NCI-H69 (cell line): ENCODE data around the gene CLTC.
A peak's percentile ranks its signal among the peaks of the same experiment; 100 is the strongest.

Source experiments
- DNase-seq: peaks from one replicate; lab custom pipeline; 2025; lab: John Stamatoyannopoulos, UW

CLTC gene

GRCh38 chr17:59680314-59680713 lies 60.6 kb downstream of the CLTC start:
- DNase-seq, result no peak

DNA sequence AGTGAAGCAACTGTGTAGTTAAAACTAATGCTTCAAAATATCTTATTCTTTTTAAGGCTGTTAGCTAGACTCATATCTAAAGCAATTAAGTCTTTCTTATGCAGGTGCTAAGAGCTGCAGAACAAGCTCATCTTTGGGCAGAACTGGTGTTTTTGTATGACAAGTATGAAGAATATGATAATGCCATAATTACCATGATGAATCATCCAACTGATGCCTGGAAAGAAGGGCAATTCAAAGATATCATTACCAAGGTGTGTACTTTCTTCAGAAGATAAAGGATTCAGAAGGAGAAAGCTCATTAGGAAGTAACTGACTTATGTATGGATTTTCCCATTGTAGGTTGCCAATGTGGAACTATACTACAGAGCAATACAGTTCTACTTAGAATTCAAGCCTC lies 63.6 kb downstream of the CLTC start:
- peak; percentile 40 for DNase-seq

GRCh38 chr17:59684967-59685366 lies 65.3 kb downstream of the CLTC start:
- no peak for DNase-seq

DNA sequence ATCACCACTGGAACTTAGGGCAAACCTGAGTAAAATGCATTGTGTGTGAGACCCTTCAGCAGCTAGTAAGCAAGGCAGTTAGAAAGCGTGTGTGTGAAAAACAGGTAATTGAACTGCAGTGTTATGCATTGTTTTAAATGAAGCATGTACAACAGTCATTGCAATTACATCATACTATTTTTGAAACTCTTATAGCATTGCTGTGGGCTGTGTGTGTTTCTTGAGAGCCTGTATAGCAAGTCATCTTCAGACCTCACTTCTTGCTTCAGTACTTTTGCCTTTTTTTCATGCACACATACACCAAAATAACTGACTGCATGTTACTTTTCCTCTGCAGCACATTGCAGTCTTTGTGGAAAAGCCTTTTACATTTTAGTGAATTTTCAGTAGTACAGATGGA lies 68.3 kb downstream of the CLTC start:
- DNase-seq, result no peak

DNA sequence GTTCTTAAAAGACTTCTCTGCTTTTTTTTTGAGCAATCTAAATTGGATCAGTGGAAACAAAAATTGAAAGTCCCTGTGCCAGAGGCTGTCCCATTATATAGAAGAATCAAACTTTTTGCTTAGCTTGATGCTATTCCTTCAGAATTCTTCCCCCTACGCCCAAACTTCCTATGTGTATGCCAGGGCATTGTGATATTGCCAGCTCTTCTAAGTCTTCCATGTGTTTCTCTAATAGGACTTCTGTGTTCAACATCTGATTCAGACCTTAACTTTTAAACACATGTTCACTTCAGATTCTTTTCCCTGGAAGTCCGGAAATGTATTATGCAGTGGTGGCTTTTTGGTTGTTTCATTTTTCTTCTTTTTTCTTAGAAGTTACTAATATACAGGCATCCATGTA lies 68.8 kb downstream of the CLTC start:
- DNase-seq, result no peak

GRCh38 chr17:59693582-59693981 lies 73.9 kb downstream of the CLTC start:
- no peak for DNase-seq

DNA sequence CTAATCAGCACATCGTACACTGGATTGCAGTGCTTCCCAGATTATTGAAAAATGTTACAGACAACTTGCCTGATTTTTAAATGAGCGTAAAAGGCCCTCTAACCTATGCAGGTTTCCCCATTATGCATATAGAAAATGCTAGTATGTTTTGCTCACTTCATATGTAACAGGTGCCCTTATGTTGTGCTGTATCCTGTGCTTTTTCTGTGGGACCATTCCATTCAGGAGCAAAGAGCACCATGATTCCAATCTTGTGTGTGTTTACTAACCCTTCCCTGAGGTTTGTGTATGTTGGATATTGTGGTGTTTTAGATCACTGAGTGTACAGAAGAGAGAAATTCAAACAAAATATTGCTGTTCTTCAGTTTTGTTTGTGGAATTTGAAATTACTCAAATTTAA lies 74.6 kb downstream of the CLTC start:
- no peak for DNase-seq

DNA sequence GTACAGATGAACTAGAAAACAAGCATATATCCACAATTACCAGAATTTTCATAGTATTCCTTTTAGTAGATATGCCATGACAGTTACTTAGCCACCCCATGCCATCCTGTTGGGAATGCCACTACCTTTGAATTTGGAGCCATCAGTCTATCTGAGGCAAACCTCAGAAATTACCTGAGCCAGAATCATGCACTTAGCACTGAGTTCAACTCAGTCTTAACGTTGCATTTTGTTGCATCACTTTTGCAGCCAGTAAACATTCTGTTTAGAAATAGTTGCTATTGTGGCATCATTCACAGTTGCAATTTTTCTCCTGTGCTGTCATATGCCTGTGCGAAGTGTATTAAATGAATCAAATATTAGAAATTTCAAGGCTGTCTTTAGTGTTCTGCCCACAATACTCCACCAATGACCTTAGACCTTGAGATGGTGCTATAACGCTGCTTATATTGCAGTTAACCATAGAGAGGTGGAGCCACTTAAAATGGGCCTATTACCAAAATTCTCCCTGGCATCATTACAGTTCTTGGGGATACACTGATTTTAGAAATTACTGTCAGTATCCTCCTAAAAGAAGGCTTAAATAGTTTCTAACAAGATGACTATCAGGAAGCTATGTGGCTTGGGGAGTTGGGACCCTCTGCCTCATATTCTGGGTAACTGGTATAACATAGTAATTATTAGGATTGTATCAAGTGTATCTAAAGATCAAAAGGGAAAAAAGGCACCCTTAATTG lies 76.4 kb downstream of the CLTC start:
- peak; percentile 24 for DNase-seq

GRCh38 chr17:59696682-59697277 lies 77.1 kb downstream of the CLTC start:
- peak; percentile 35 for DNase-seq

- DNase-seq, result no peak
These were observed 78.4 kb downstream of the CLTC start for GRCh38 chr17:59698143-59698542.

- DNase-seq, result no peak
These were observed 79.5 kb downstream of the CLTC start for GRCh38 chr17:59699218-59699617.

DNA sequence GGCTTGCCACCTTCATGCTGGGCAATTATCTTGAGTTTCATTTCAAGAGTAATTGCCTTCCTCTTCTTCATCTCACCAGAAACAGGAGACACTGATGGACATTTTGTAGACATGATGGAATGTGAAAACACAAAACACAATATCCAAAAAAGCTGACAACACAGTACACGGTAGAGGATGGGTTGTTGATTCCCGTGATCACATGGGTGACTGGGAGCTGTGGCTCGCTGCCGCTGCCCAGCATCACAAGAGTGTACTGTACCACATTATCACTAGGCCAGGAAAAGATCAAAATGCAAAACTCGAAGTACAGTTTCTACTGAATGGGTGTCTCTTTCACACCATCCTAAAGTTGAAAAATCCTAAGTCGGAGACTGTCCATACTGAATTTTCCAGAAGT lies 80.1 kb downstream of the CLTC start:
- no peak for DNase-seq

DNA sequence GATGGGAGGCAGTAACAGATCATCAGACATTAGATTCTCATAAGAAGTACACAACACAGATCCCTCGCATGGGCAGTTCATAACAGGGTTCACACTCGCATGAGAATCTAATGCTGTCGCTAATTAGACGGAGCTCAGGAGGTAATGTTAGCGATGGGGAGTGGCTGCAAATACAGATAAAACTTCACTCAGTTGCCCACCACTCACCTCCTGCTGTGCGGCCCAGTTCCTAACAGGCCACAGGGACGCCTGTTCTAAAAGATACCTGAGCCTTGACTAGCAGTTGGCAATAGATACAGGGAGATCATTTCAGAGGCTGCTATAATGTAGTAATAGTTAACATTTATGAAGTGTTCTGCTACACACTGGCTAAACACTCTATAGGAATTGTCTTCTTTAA lies 82.6 kb downstream of the CLTC start:
- no peak for DNase-seq

GRCh38 chr17:59707149-59707970 lies 87.7 kb downstream of the CLTC start, which contains the start of the genes PTRH2 and VMP1:
TSS of gene PTRH2 (minus strand) at chr17:59707430. CDS start at chr17:59697978, 9,452 bp downstream.
TSS of gene VMP1 (plus strand) at chr17:59707654. CDS start at chr17:59731447, 23,793 bp downstream.
- peak; percentile 100 for DNase-seq

DNA sequence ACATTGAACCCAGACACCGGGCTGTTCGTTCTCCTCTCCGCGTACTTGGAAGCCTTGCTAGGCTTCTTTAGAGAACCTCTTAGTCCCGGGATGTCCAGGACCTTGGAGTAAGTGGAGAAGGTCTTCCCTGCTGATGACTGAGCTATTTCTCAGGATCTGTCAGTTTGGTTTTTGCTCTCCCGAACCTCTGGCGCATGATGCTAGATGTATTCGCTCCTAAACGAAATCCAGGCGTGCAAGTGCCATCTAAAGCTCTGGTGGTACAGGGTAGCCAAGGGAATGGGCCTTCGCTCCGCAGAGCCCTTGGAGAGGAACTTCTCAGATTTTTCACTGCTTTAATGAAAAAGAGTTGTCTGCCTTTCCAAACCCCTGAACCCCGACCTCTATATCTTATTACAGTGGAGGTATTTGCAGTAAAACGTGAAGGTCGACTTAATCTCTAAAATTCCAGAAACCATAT lies 88.3 kb downstream of the CLTC start:
- peak; percentile 58 for DNase-seq

- DNase-seq, result no peak
These were observed 92.2 kb downstream of the CLTC start for GRCh38 chr17:59711936-59712335.

DNA sequence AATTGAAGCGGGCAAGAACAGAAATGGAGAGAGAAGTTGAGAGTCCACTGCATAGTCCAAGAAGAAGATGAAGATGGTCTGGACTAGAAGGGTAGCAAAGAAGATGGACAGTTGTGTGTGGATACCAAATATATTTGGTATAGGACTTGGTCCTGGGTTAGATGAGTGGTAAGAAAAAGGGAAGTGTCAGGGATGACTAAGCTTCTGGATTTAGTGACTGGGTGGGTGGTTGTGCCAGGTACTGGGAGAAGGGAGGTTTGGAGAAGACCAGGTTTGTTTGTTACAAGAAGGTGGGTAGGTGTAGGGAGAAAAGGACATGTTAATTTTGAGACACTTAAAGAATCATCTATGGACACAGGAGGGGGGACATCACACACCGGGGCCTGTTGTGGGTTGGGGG lies 93.2 kb downstream of the CLTC start:
- DNase-seq, result no peak

GRCh38 chr17:59714255-59714654 lies 94.6 kb downstream of the CLTC start:
- no peak for DNase-seq

GRCh38 chr17:59716427-59716826 lies 96.7 kb downstream of the CLTC start:
- no peak for DNase-seq

GRCh38 chr17:59719526-59719925 lies 99.8 kb downstream of the CLTC start:
- DNase-seq, result no peak

GRCh38 chr17:59722623-59723022 lies 102.9 kb downstream of the CLTC start:
- DNase-seq, result no peak

DNA sequence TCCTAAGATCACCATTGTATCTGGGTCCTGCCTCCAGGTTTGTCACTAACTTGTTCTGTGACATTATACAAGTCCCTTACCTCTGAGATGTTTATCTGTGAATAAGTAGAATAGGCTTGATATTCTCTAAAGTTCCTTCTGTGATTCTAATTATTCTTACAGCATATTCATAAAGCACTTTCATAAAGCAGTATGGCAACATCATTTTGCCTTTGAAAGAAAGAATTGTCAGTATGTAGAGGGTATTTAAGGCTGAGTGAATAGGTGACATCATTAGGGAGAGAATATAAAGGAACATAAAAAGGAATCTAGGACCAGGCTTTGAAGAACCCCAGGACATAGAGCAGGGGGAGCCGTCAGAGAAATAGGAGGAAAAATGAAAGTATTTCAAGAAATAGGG lies 103.3 kb downstream of the CLTC start:
- no peak for DNase-seq

DNA sequence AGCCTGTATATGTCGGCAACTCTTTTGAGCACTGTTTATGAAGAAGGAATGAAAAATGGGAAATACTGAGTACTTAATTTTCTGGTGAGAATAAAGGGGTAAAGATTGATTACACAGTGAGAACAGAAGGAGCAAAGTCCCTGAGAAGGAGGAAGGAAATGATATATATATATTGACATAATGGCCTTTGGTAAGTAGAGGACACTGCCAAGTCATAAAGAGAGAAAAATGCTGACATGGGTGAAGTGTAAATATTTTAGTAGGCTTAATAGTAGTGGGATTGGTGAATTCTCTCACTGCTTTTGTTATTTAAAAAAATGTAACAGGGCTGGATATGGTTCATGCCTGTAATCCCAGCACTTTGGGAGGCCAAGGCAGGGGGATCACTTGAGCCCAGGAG lies 103.9 kb downstream of the CLTC start:
- no peak for DNase-seq
